HG02798 (cell line): Measurements from ENCODE around the gene ECEL1.
"Not testable (repeated sequence)": the region's sequence is repeated elsewhere in the genome, so short reads cannot be mapped to it uniquely, and the experiment has no call there.

ENCODE experiments used
- ATAC-seq: cut with Tn5 transposase; IDR thresholded peaks from one replicate; pipeline ENCODE4 v1.9.1; 2021; ENCODE audit warnings: mild to moderate bottlenecking; ENCODE audit not compliant: unreplicated experiment, poor library complexity

ECEL1 gene

DNA sequence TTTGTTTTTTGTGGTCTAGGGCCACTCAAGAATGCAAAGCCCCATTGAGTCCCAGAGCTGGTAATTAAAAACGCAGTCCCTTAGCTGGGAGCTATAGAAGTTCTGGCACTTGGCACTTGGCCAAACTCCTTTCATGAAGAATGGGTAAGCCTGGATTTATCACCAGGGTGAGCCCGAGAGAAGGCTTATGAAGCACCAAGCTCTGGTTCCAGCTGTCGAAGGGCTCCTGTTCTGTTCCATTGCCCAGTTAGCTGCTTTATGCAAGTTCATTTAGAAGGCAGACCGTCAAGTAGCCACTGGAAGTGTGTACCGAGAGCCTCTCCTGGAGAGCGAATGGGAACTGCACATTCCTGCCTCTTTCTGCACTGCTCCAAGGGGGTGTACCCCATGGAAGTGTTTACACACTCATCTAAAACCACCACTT is 14.2 kb downstream of the ECEL1 start:
- no peak for ATAC-seq

DNA sequence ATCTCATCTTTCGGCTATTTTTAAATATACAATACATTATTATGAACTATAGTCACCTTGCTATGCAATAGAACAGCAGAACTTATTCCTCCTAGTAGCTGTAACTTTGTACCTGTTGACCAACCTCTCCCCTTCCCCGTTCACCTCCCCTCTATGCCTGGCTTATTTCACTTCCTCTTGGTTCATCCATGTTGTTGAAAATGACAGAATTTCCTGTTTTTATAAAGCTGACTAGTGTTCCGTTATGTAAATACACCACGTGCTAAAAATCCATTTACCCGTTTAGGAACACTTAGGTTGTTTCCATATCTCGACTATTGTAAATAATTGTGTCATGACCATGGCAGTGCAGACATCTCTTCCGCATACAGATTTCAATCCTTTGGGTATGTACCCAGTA is 21.4 kb downstream of the ECEL1 start:
- ATAC-seq = no peak

DNA sequence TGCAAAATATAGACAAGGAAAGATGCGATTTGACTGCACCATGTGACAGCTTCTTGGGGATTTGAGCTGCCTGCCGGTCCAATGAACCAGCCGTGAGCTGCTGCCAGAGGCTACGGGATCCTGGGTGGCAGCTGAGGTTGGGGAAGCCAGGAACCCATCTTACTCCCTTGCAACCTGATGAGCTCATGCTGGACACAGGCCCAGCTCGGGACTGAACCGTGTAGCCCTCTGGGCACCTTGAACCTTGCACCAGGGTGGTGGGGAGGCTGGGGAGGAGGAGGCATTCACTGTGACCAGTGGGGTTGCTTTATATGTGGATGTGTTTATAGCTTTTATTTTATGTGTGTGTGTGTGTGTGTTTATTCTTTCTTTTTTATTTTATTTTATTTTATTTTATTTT is 22.6 kb downstream of the ECEL1 start:
- ATAC-seq = no peak

DNA sequence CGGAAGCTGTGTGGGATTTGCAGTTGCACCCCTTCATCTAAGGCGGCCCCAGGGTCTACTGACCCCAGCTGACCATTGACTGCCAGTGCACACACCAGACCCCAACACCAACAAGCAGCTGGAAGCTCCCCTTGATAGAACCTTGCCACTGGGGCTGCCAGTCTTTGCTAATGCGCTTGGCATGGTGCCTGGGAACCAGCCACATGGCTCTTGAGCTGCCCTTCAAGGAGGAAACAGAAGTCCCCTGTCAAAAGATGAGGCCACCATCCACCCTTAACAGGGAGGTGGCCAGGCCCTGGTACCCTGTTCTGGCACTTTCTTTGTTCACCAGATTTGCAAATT is 23.1 kb downstream of the ECEL1 start:
- ATAC-seq = no peak

DNA sequence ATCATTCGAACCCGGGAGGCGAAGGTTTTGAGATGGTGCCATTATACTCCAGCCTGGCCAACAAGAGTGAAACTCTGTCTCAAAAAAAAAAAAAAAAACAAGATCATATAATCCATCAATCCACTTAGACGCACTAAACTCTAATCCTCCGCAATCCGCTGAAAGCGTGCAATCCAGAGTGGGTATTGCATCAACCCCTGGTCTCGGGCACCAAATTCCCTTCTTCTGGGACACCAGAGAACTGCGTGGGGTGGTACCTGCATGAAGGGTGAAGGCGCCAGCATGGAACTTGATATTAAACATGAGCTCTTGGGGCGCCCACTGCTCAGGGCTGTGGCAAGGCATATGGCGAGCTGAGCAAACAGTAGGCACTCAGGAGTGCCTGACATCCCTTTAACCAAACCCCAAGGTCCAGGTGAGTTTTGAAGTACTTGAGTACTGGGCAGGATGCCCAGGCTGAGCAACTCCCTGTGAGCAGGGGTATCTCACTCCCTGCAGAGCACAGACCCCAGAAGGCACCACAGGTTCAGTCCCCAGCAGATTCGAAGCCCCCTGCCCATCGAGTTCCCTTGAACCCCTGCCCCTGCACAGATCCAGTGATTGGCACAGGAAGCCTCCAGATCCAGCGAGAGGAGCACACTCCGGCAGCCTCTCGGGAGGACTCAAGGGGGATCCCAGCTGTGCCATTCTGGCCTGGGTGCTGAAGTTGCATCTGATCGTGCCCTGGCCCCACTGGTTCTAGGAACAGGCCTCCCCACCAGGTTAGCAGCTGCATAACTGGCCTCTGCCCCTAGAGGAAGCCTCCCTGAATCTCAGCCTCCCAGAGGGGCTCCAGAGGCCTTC is 23.7 kb downstream of the ECEL1 start:
- ATAC-seq = no peak

DNA sequence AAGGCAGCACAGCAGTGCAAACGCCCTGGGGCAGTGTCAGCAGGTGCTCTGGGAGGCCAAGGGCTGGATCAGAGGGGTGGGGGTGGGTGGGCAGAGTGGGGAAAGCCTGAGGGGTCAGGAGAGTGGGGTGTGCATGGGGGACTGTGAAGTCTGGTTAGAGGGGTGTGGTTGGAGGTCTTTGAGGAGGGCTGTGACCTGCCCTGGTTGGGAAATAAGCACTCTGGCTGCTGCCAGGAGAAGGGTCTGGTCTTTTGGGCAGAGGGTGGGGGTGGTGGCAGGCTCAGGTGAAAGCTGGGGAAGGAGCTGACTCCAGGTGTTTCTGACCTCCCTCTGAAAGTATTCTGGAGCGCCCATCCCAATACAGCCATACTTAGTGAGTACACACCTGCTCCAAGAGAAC is 27.5 kb downstream of the ECEL1 start:
- no peak for ATAC-seq

DNA sequence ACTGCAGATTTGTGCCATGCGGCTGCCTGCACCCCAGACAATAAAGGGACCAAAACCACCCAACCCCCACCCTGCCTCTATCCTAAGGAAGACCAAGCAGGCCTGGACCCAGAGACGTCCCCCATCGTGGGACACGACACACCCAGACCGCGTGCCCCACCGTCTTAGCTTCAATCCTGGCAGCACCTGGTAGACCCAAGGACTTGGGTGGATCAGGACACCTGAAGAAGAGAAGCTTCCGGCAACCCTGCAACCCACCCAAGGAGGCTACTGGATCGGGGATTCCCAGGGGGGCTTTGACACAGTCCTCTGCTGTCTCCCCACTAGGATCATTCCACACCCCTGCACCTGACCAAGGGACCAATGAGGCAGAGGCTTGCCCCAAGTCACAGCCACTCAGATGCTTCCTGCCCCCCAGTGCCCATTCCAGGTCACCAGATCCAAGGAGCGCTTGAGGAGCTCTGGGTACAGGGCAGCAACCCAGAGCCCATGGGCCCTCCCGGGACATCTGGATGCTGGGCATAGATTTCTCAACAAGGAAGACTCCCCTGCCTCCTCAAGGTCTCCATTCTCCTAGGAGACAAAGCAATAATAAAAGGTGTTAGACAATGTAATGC is 28.1 kb downstream of the ECEL1 start:
- ATAC-seq = no peak

DNA sequence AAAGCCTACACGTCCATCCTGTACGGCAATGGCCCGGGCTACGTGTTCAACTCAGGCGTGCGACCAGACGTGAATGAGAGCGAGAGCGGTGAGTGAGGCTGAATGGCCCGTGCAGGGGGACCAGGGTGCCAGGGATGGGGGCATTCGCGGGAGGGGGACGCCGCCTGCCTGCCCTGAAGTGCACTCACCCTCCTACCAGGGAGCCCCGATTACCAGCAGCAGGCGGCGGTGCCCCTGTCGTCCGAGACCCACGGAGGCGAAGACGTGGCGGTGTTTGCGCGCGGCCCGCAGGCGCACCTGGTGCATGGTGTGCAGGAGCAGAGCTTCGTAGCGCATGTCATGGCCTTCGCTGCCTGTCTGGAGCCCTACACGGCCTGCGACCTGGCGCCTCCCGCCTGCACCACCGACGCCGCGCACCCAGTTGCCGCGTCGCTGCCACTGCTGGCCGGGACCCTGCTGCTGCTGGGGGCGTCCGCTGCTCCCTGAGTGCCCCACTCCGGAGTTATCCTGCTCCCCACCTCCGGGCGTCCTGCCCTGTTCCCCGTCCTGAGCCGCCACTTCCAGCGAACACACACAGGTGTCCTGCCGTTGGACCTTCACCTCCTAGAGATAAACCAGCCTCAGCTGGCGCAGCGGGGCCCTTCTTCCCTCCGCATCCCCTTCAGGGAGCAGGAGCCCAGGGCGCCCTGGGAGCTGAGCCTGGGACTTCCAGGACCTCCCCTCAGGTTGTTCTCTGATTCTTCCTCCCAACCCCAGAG is 28.8 kb downstream of the ECEL1 start:
- ATAC-seq = no peak

DNA sequence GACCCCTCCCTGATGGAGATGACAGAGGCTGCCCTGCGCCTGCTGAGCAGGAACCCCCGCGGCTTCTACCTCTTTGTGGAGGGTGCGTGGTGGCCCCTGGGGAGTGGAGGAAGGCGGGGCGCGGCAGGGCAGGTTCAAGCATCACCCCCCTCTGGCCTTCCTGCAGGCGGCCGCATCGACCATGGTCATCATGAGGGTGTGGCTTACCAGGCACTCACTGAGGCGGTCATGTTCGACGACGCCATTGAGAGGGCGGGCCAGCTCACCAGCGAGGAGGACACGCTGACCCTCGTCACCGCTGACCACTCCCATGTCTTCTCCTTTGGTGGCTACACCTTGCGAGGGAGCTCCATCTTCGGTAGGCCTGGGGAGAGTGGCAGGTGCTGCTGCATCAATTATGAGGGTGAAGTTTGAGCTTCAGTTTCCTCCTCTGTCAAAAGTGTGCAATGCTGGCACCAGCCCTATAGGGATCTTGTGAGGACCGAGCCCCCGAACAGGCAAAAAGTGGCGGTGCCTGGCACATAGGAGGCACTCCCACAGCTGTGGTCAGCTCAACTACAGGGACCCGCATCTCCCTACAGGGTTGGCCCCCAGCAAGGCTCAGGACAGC is 29.5 kb downstream of the ECEL1 start:
- ATAC-seq = no peak

DNA sequence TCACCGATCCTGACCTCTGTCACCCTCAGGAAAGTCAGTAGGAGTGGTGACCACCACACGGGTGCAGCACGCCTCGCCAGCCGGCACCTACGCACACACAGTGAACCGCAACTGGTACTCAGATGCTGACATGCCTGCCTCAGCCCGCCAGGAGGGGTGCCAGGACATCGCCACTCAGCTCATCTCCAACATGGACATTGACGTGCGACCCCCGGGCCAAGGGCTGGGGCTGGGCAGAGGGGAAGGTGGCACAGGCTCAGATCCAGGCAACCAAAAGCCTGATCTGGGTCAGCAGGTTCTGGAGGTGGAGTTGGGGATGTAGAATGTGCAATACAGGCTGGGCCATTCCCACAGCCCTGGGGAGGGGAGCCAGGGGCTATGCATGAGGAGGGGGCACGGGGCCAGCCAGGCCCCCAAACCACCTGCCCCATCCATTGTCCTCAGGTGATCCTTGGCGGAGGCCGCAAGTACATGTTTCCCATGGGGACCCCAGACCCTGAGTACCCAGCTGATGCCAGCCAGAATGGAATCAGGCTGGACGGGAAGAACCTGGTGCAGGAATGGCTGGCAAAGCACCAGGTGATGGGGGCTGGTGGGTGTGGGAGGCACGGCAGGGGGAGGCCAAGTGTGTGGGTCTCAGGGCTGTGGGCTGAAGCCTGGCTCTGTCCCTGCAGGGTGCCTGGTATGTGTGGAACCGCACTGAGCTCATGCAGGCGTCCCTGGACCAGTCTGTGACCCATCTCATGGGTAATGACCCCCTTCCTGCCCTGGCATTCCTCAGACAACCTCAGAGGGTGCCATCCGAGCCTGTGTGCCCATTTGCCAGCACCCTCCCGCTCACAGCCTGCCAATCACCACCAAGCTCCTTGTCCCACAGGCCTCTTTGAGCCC is 30.3 kb downstream of the ECEL1 start:
- no peak for ATAC-seq

DNA sequence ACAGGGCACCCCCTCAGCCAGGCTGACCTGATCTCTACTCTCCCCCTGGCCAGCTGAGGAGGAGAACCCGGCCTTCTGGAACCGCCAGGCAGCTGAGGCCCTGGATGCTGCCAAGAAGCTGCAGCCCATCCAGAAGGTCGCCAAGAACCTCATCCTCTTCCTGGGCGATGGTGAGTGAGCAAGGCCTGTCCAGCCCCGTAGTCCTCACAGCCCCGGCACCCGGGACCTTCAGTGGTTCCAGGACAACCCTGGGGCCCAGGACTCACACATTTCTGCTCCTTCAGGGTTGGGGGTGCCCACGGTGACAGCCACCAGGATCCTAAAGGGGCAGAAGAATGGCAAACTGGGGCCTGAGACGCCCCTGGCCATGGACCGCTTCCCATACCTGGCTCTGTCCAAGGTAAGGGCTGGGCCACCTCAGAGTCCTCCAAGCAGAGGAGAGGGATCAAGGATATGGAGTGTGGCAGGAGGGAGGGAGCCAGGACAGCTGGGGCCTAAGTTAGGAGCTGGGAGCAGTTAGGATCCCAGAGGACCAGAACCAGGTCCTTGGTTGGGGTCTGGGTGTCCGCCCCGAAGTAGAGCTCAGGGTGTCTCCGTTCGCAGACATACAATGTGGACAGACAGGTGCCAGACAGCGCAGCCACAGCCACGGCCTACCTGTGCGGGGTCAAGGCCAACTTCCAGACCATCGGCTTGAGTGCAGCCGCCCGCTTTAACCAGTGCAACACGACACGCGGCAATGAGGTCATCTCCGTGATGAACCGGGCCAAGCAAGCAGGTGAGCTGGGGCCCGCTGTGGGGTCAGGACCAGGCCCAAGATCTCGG is 31.1 kb downstream of the ECEL1 start:
- ATAC-seq = no peak

DNA sequence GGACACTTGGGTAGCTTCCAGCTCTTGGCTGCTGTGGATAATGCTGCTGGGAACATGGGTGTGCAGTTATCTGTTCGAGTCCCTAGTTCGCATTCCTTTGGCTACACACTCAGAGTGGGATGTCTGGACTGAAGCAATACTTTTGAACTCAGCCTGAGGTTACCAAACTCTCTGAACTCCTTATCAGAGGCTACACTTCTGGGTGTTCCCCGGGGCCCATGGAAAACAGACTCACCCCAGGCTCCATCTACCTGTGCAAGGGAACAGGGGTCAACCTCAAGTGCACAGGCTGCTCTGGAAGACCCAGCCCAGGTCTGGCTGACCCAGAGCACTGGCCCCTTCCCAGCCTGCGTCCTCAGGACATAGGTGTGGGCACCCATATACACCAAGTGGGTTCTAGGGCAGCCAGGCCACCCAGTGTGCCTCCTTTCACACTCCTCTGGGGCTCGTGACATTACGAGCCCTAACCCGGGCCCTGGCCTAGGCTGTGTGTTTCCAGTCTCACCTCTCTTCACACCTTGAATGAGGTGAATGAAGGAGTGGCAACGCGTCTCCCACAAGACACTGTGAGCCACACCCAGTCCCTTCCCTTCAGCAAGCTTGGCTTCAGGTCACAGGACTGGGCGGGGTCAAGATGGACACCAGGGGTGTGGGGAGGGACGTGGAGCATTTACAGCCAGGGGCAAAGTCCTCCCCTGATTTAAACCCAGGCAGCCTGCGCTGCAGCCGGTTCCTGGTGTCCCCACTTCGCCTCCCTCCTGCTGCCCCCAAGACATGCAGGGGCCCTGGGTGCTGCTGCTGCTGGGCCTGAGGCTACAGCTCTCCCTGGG is 32.0 kb downstream of the ECEL1 start, which contains the start of gene ALPI:
ALPI (plus strand) TSS at position 728 of the 830 bp plus-strand sequence; CDS start at position 775, 47 bp downstream.
- no peak for ATAC-seq

DNA sequence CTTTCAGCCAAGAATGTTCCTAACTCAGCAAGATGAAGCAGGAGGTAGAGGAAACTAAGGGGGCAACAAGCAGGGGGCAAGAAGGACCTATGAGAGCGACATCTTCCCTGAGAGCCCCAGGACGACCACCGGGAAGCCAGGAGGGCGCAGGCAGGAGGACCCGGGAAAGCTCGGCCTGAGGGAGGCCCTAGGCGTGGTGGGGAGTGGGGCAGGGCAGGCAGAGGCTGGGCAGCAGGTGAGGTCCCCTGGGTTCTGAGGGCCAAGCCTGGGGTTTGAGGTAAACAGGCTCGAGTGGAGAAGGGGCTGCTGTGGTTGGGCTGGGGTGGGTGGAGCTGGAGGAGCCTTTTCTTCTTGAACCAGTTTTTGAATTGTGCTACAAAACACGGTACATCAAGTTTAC is 33.0 kb downstream of the ECEL1 start:
- no peak for ATAC-seq

DNA sequence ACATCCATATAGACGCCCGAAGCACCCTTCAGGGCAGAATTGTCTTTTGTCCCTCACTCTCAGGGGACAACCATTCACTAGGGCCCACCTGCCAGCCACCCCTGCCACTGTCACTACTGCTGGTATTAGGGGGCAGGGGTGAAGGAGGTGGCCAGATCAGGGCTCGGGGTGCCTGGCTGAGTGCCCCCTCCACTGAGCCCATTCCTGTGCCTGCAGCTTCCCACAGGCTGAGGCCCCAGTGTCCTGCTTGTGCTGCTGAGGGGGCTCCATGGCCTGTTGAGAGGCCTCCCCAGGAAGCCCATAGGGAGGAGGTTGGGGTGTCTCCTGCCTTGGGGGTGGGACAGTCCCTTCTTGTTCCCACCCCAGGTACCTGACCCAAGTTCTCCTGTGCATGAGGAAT is 36.0 kb downstream of the ECEL1 start:
- ATAC-seq = not testable (repeated sequence)

DNA sequence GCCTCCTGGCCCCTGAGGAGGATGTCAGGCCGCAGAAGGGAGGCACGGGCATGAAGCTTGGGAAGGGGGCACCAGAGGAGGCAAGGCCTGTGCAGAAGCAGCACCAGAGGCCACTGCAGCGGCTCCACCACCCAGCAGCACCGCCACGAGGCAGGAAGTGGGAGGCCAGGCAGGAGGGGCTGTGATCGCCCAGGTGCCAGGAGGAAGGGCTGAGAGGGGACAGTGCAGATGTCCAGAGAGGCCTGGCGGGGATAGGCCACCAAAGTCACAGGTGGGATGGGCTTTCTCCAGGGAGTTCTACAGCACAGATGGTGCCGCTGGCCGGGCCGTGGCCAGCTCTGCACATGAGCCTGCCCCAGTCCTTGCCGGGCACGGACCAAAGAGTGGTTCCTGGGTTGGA is 37.7 kb downstream of the ECEL1 start:
- ATAC-seq = no peak

DNA sequence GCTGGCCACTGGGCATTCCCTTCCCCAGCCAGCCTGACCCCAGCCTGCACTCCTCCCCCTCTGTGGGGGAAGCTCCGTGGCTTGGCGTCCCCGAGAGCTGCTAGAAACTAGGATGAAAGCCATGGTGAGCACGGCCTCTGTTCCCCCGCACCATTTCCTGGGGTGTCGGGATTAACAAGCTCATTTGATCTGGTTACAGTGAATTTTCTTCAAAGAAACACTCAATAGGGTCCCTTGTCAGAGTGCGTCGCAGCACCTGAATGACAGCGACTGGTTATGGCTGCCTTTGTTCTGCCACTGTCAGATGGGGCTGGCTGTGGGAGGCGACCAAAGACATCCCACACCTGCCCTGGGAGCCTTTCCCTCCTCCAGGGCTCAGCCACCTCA is 39.3 kb downstream of the ECEL1 start:
- no peak for ATAC-seq

DNA sequence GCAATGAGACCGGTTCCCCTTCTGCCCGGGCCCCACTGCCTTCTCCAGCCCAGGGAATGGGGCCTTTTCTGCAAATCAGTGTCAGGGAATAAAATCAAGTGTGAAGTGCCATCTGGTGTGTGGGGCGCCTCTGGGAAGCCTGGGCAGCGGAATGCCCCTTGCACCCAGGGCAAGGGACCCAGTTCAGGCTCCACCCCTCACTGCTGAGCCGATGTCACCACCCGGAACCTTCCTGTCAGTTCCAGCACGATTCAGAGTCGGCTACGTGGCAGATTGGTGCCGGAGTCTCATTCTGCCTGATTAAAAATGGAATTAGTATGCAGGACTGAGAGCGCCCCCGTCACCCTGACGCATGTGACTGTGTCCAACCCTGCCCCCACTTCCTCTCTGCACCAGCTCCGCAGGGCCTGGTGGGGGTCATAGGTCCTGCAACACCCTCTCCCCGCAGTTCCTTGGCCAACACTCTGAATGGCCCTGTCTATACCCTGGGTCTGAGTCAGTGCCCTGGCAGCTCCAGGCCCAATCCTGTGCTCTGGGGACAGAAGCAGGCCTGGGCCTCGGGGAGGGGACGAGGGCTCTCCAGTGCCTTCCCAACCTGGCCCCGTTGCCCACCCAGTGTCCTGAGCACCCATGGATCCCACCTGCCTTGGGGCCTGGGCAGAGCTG is 39.9 kb downstream of the ECEL1 start:
- ATAC-seq = no peak
